DMS79 treated with DMSO at 0.1 percent for 48 hours (cell line): ENCODE measurements around the gene IGSF3.

Experiments
- DNase-seq: peaks from one replicate; lab custom pipeline; 2025; lab: John Stamatoyannopoulos, UW

Gene IGSF3

DNA sequence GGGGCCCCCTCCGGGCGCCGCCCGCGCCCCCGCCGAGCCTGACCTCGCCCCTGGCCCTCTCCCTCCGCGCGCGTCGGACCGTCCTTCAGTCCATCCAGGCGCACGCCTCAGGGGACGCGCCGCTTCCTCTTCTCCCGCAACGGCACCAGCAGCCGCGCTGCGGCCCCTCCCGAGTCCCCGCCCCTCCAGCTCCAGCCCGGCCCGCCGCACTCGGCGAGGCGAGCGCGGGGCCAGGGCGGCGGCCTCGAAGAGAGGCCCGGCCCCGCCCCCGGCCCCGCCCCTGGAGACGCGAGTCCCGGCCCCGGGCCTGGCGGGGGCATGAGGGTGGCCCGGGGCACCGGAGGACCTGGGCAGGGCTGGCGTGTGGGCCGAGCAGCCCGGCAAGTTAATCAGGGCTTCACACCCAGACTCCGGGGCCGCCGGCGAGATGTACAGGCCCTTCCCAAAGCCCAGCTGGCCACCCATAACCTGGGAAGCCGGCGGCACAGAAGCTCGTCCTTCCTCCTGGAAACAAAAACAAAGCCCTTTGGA is at the start of gene IGSF3:
IGSF3 (minus strand) TSS at position 159 of the 531 bp plus-strand sequence. CDS start 1,407 bp downstream, outside the sequence.
- DNase-seq: peak; percentile 32

DNA sequence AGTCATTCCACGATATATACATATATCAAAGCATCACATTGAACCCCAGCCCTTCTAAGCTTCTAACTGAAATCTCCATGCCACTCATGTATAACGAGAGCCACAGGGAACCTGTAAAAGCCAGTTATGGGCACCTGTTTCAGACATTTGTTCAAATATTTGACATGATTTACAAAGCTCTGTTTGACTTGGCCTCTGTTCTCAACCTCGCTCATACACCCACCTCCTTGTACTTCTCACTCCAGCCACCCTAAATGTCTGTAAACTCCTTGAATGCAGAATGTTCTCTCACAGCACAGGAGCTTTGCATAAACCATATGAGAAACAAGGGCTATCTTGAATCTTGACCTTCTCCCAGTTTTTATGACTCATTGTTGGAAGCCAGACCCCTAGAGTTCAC is 49.8 kb upstream of the IGSF3 start:
- no peak for DNase-seq

DNA sequence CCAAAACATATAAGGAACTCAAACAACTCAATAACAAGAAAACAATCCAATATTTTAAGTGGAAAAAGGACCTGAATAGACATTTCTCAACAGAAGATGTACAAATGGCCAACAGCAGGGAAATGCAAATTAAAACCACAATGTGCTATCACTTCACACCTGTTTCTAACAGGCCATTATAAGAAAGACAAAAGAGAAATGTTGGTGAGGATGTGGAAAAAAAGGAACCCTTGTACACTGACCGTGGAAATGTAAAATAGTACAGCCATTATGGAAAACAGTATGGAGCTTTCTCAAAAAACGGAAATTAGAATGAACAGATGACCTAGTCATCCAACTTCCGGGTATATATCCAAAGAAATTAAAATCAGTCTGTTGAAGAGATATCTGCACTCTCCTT is 48.9 kb upstream of the IGSF3 start:
- DNase-seq: no peak

DNA sequence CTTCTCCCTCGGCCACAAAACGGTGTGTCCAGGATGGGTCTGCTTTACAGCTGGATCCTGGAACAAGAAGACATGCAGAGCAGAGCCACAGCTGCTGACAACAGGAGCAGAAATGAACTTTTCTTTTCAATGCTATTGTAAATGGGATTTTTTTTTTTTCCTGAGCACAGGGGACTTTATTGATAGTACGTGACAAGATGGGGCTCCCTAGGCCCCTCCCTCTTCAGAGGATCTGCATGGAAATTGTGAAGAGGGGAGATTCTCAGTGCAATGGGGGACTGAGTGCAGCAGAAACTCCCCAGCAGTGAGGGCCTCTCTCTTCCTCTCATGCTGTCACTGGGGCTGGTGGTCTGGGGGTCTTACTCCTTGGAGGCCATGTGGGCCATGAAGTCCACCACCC is 45.9 kb upstream of the IGSF3 start:
- DNase-seq: no peak

DNA sequence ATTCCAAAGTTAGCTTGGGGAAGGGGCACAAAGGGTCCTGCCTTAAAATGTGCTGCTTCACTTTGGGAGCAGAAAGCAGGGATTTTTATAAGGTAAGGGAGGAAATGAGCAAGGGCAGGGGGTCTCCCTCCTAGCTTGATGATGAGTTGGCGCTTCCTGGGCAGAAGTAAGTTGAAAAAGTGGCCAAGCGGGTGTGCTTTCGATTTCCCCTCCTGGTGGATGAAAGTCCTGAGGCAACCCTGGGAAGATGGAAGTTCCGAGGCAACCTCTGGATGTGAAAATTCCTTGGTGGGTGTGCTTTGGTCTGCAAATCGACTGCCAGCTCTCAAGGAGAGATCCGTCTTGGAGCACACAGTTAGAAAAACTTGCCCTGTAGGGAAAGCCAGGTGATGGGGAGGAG is 45.0 kb upstream of the IGSF3 start:
- DNase-seq: no peak

DNA sequence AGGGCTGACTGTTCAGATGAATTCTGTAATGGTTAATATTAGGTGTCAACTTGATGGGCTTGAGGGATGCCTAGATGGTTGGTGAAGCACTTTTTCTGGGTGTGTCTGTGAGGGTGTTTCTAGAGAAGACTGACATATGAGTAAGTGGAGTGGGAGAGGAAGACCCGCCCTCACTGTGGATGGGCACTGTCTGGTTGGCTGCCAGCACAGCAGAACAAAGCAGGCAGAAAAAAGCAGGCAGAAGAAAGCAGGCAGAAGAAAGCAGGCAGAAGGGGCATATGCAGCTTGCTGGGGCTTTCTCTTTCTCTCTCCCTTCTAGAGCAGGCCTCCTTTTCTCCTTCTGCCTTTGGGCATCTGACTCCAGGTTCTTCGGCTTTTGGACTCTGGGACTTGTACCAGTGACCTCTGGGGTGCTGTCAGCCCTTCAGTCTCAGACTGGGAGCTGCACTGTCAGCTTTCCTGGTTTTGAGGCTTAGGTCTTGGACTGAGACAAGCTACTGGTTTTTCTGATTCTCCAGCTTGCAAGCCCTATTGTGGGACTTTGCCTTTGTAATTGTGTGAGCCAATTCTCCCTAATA is 43.8 kb upstream of the IGSF3 start:
- peak; percentile 81 for DNase-seq

DNA sequence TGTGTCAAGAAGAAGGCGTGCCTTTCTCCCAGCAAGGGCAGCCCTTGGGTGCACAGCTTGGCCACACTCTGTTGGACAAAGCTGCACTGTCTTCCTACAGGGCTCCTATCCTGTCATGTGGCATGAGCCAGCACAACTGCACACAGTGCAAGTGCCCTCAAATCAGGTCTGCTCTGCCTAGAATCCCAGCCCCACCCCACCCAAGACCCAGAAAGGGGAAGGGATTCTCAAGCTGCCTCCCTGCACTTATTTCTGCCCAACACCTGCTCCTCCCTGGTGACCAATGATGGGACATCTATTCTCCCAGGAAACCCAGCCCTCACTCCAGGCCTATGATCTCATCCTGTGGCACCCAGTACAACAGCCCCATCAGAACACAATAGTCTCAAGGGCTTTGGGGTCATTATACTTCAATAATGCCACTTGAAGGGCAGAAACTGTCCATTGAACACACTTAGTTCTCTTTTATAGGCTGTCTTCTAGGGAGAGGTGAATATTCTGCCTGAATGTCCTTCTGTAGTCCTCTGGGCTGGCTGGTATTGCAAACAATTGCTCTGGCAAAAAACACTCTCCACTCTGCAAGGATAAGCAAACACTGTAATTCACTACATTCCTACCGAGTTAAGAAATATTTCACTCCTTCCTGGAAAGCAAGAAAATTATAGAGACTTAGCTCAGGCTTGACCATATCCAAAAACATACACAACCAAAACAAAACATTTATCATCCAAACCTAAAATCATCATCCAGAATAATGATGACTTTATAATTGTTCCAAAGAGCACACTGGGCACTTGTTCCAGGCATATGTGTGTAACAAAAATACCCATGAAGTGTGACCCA is 43.1 kb upstream of the IGSF3 start:
- peak; percentile 52 for DNase-seq

DNA sequence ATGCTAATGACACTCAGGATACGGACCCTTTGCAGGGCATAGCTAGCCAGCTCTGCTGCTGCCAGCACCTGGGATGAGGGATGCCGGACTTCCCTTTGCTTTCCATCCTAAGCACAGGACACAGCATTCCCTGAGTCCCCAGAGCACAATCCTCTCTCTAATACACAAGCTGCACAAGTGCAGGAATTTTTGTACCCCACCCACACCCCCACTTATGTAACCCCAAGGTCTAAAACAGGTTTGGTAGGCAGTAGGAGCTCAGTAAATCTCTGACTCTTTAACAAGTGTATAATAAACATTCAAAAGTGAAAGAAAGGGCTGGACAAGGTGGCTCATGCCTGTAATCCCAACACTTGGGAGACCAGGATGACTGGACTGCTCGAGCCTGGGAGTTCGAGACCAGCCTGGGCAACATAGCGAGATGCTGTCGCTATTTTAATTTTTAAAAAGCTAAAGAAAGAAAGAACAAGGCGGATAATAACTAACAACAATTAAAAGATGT is 42.2 kb upstream of the IGSF3 start:
- no peak for DNase-seq

DNA sequence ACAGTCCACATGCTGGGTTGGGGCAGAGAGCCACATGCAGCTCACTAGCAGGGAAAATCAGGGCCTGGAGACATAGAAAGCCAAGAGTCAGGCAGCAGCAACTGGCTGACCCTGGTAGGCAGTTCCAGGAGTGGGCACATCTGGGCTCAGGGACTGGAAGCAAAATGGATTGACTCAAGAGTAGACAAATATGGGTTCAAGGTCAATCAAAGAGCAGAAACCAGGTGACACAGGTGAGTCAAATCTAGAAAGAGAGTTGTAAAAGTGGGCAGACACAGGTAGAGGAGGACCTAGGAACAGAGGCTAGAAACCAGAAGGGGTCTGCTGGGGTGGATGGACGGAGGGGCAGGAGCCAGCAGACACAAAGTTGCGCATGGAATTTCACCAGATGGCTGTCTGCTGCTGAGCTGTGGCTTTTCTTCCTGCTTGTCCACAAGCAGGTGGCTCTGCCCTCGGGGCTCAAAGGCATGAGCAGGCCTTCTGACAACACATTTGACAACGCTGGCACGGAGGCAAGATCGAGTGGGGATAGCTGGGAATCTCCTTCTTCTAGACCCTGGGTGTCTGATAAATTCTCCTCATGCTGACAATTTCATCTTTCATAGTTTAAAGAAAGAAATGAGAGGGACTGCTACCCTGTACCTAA is 40.8 kb upstream of the IGSF3 start:
- no peak for DNase-seq

DNA sequence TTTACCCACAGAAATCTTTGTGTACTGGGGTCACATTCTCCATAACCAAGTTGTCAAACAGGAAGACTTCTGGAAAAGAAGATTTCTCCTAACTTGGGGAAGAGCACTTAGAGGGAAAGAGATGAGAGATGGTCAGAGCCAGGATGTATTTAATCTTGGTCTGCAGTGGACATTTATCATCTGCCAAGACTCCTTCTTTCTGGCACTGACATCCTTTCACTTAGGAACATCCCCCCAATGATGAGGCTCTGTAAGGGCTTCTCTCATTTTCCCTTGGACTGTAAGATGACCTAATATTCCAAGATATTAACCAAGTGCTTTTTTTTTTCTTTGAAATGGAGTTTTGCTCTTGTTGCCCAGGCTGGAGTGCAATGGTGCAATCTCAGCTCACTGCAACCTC is 39.3 kb upstream of the IGSF3 start:
- no peak for DNase-seq

DNA sequence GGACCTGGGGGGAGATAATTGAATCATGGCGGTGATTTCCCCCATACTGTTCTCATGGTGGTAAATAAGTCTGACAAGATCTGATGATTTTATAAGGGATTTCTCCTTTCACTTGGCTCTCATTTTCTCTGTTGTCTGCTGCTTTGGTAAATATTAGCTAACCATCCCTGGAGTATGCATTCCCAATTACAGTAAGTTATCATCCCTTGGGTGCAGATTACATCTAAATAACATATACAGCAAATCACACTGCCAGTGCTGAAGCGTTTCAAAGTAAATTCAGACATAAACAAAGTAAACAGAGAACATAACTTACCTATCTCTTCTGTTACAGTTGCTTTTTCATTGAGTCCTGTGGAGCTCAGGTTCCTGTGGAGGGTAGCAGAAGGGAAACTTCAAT is 38.6 kb upstream of the IGSF3 start:
- no peak for DNase-seq

DNA sequence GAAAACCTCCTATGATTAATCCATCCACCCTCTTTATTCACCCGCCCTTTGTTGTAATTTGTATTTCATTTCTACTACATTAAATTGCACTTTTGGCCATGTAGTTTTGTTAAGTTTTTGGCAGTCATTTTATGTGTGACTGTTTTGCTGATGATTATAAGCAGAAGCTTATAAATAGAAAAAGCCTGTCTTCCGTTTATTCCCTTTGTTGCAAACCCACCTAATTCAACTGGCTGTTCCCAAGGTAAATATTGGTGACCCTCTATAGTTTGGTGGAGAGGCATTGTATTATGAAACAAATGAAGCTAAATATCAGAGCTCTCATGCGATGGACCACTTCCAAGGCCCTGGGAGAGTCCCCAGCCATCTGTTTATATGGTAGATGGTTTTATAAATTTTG is 36.7 kb upstream of the IGSF3 start:
- no peak for DNase-seq

DNA sequence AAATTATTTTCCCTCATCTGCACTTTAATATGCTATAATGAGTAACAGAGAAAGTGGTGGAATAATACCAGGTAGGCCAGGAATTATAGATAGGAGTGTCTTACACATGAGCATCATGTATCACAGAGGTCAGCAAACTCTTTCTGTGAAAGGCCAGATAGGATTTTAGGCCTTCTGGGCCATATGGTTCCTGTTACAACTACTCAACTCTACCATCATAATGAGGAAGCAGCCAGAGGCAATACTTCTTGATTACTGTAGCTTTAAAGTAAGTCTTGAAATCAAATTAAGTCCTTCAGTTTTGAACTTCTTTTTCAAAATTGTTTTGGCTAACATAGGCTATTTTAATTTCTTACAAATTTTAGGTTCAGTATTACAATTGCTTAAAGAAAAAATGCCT is 32.1 kb upstream of the IGSF3 start:
- DNase-seq: no peak

DNA sequence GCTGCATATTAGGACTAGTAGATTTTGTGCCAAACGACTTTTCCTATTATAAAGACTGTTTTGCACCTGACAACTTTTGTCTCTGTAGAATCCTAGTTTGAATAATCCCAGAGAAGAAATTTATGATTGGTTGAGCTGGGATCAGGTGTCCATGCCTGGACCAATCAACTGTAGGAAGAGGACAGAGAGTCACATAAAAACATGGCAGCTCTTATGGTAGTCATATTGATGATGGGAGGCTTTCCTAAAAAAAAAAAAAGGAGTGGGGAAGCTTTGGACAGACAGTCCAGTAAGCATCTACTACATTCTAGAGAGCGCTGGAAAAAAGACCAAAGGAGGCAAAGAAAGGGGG is 30.7 kb upstream of the IGSF3 start:
- no peak for DNase-seq

DNA sequence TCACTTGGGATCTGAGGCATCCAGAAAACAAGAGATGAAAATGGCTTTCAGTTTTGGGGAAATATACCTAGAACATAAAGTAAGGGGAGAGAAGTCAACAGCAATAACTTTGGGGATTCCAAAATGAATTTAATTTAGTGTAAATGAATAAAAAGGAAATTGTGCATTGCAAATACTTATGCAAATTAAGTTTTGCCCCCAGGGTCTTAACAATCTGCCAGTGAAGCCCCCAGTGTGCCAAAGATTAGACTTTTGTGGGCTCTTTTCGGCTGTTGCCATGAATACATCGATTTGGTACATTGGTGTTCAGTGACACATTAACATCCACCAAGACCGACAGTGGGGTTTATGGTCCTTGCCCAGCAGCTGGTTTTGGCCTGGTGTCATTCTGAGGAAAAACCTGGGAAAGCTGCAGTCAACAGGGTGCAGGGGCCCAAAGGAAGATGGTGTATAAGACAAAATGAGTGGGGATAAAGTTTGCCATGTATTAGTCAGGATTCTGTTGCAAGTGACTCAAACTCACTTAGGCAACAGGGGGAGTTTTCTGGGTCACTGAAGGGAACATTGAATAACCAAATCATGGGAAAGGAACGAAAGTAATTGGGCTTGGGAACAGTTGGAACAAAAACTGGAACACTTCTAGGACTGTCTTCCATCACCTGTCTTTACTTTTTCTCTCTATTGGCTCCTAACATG is 30.2 kb upstream of the IGSF3 start:
- DNase-seq: no peak

DNA sequence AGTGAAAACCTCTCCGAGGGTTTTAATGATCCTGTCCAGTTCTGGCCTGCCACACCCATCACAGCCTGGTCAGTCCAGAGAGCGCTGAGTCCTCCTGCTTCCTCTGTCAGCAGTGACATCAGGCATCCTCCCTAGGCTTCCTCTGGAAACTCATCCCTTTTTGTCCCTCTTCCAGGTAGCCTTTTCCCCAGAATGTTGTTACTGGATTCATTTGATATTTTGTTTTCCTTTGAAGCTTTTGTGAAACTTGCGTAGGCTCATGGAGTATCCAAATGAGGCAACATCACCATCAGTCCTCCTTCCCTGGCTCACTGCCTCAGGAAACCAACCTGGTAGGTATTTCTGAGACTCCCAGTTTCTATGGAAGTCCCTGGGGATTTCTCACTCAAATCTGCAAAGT is 27.0 kb upstream of the IGSF3 start:
- DNase-seq: no peak

DNA sequence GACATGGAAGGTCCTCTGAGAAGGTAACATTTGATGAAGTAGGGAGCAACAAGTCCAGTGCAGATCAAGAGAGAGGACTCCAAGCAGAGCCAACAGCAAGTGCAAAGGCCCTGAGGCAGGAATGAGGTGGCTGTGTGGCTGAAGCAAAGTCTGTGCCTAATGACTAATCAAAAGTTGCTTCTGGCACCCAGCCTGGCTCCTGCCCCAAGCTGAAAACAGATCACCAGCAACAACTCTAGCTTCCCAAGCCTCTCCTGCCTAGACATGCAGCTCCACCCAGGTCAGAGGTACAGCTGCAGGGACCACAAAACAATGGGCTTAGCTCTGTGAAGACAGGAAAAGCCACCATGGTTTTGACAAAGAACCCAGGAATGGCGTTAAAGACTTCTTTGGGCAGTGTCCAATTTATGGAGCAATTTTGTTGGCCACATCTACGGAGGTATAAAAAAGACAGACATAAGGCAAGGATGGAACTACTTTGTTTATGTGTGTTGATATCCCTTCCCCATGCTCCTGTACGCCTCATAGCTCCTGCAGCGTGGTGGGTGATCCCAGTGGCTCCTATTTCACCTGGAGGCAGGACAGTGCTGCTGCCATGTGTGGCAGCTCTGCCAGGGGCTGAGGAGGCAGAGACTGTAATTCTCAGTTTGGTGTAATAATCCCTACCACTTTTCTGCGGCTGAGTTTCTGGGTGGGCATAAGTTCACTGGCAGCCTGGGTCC is 26.4 kb upstream of the IGSF3 start:
- DNase-seq: no peak

DNA sequence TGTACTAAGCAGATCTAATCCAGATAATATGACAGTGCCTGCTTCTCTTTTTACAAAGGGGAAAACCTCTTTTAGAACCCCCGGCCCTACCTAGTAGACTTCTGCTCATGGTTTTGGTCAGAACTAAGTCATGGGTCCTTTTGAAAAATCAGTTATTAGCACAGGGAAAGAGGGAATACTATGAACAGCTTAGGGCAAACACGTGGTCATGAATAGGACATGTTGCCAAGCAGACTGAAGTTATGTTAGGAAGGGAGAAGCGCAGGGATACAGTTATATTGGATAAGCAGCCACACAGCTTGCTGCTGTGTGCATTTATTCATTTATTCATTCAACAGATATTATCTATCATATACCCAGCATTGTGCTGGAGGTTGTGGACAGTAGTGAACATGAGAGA is 25.3 kb upstream of the IGSF3 start:
- no peak for DNase-seq

DNA sequence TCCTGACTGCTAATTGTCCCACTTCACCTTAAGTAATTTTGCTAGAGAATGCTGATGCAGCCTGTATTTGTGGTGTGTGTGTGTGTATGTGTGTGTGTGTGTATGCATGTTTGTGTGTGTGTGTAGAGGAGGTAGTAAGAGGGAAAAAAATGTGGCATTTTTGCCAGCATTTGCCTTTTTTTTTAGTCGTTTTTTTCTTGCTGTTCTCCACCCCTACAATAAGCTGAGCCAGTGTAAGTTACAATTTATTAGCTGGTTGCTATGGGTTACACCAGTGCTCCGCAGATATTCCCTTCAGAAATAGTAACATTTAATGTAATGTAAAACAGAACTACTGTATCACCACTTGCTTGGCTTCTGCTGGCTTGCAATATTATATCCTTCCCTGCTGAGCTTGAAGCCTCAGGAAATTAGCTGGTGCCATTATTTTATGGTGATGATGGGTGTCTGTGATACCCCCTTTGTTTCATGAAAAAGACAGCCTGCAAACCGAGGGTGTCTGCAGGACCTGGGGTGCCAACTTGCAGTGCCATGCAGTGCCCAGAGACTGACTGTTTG is 23.4 kb upstream of the IGSF3 start:
- DNase-seq: no peak

DNA sequence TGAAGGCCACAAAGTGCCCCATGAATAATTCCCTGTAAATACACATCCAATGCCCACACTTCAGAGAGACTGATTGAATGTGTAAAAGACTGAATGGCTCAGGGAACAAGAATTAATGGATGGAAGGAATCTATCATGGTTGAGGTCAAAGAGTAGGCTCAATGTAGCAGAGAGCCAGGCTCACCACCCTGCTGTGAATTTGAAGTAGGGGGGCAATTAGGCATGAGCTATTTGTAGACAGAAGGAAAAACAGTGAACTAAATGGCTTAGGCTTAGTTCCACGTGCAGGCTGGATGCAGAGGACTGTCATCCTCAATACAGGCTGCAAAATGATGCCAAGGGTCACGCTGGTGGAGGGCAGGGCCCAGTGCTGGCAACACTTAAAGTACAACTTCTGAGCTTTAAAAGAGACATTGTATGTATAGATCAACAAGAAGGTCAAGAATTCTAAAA is 22.9 kb upstream of the IGSF3 start:
- peak; percentile 10 for DNase-seq

DNA sequence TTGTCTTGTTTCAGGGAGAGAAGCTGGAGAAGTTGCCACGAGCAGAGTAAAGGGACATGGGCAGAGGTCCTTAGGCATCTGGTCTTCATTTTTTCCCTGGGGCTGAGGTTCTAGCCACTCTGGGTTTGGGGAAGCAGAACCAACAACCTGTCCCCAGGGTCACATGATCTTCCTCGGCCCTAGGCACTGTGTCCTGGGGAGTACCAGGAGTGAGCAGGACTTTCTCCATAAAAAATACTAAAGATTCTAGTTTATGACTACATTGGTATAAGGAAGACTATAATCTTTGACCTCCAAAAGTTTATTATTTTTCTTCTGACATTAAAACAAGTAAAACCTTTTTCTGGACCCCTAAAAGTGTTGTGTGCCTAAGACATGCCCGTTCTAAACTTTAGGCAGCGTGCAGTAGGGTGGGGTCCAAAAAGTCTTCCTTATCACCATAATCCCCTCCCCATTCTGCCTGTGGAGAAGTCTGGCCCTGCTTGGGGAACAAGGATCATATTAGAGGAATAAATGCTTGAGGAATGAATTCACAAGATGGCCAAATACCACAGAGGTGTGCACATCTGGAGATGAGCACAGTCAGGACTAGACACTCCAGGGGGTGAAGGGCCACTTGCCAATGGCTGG is 19.3 kb upstream of the IGSF3 start:
- DNase-seq: no peak
